GM12874 (cell line): ENCODE results near the gene KCNH6.
A peak's percentile ranks its signal among the peaks of the same experiment; 100 is the strongest.

Source experiments
- CTCF ChIP-seq: IDR thresholded peaks from 2 replicates; pipeline ENCODE4 v1.5.1; 2011; ENCODE audit warnings: low read depth, mild to moderate bottlenecking, control low read depth, low read length, moderate library complexity; ENCODE audit not compliant: insufficient read depth

KCNH6 gene

GRCh38 chr17:63495491-63495890 lies 27.7 kb upstream of the KCNH6 start:
- no peak for TF ChIP-seq CTCF

GRCh38 chr17:63496177-63496576 lies 27.0 kb upstream of the KCNH6 start:
- TF ChIP-seq CTCF: no peak

DNA sequence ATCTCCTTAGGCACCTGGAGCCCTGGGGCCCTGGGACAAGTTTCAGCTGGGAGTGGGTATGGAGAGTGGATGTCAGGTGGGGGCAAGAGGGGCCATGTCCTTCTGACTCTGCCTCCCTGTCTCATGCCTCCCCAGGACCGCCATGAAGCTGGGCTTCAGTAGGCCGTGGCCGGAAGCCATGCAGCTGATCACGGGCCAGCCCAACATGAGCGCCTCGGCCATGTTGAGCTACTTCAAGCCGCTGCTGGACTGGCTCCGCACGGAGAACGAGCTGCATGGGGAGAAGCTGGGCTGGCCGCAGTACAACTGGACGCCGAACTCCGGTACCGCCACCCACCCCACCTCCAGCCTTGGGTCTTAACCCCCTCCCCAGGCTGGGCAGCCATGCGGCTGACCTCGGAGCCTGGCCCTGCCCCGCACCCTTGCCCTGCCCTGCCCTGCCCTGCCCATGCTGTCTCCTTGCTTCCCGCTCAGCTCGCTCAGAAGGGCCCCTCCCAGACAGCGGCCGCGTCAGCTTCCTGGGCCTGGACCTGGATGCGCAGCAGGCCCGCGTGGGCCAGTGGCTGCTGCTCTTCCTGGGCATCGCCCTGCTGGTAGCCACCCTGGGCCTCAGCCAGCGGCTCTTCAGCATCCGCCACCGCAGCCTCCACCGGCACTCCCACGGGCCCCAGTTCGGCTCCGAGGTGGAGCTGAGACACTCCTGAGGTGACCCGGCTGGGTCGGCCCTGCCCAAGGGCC lies 26.3 kb upstream of the KCNH6 start:
- no peak for TF ChIP-seq CTCF

- peak; percentile 24; the same call in 1 of the 2 replicates for TF ChIP-seq CTCF
Observed at GRCh38 chr17:63497708-63498483, 25.3 kb upstream of the KCNH6 start.

DNA sequence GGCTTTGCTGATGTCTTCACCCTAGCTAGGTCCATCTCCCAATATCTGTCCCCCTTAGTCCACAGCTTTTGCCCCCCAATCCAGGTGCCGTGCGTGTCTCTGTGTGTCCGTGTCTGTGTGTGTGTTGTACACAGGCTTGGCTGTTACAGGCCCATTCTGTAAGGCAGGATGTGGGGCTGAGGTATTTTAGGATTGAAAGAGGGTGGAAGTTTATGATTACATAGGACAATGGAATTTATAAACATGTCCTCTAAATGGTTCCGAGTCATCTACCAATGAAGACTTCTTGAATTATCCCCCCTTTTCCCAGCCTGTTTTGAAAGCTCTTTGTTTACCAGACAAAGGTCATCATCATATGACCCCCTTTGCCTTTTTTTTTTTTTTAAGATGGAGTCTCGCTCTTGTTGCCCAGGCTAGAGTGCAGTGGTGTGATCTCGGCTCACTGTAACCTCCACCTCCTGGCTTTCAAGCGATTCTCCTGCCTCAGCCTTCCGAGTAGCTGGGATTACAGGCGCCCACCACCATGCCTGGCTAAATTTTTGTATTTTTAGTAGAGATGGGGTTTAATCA lies 24.4 kb upstream of the KCNH6 start:
- TF ChIP-seq CTCF: no peak

DNA sequence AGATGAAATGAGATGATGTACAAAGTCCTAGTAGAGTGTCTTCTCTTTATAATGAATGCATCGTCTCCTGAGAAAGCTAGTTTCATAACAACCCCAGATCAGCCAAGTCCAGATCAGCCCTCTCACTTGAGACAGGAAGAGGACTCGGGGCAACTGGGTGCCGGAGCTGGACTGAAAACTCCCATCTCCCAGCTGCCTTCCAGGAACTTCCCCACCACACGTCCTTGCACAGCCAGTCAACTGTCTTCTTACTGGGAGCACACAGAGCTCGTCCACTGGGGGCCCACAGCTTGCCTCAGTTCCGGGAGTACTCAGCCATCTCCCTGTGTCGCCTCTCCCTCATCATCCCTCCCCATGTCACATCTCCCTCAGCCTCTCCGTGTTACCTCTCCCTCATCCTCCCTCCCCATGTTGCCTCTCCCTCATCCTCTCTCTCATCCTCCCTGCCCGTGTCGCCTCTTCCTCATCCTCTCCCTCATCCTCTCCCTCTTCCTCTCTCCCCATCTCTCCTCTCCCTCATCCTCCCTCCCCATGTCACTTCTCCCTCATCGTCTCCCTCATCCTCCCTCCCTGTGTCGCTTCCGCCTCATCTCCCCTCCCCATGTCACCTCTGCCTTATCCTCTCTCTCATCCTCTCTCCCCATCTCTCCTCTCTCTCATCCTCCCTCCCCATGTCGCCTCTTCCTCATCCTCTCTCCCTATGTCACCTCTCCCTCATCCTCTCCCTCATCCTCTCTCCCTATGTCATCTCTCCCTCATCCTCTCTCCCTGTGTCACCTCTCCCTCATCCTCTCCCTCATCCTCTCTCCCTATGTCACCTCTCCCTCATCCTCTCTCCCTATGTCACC lies 22.4 kb upstream of the KCNH6 start:
- TF ChIP-seq CTCF: no peak

- TF ChIP-seq CTCF: no peak
Observed at GRCh38 chr17:63503341-63503705, 19.8 kb upstream of the KCNH6 start.
